Upper lobe of left lung (tissue), 6 donors: ENCODE data around the gene PRR5. TPM values are rescaled to one million over a fixed set of nuclear protein-coding genes. Genes with fewer than 3 reads are reported as not detected.

Experiments used
- ATAC-seq, 2 donors: fragments of 200-7000 bp; cut with Tn5 transposase; one replicate each; pipeline ENCODE4 v1.9.1; 2022; ENCODE audit warnings: mild to moderate bottlenecking in 2 of 2, moderate library complexity in 2 of 2; ENCODE audit not compliant: low FRiP score in 2 of 2
- DNase-seq, 2 donors: peaks; one replicate each; pipeline ENCODE4 v3.0.0-alpha.2; 2019 to 2020
- H3K27ac ChIP-seq, 4 donors: fragments of 200-600 bp; sonication (generic); one replicate each; pipeline ENCODE4 v1.5.1; 2016 to 2019
- H3K27me3 ChIP-seq, 4 donors: fragments of 200-600 bp; sonication (generic); one replicate each; pipeline ENCODE4 v1.5.1; 2017 to 2019
- H3K36me3 ChIP-seq, 4 donors: fragments of 200-600 bp; sonication (generic); one replicate each; pipeline ENCODE4 v1.5.1; 2016 to 2019
- H3K4me1 ChIP-seq, 4 donors: fragments of 200-600 bp; sonication (generic); one replicate each; pipeline ENCODE4 v1.5.1; 2018 to 2019
- H3K4me3 ChIP-seq, 4 donors: fragments of 200-600 bp; sonication (generic); one replicate each; pipeline ENCODE4 v1.5.1; 2017 to 2019; ENCODE audit warnings: mild to moderate bottlenecking in 2 of 4, moderate library complexity in 1 of 4
- H3K9me3 ChIP-seq, 4 donors: fragments of 200-600 bp; sonication (generic); one replicate each; pipeline ENCODE4 v1.5.1; 2018 to 2019
- CTCF ChIP-seq, 6 experiments: fragments of 450-650 bp in 4 of 6; fragments of 200-600 bp in 2 of 6; sonication (generic) in 2 of 6; IDR thresholded peaks; one replicate each; pipeline ENCODE4 v1.5.1; 2016 to 2019; ENCODE audit warnings: antibody characterized with exemption in 6 of 6
- EP300 ChIP-seq, 4 donors: sonication (generic); formaldehyde crosslinking; IDR thresholded peaks; one replicate each; pipeline ENCODE4 v1.5.1; 2017; ENCODE audit warnings: antibody characterized with exemption in 4 of 4, control low read depth in 2 of 4
- POLR2A ChIP-seq, 4 donors: fragments of 450-650 bp; IDR thresholded peaks; one replicate each; pipeline ENCODE4 v1.5.1; 2016 to 2017; ENCODE audit warnings: antibody characterized with exemption in 4 of 4, mild to moderate bottlenecking in 2 of 4
- POLR2AphosphoS5 ChIP-seq, 2 donors: sonication (generic); formaldehyde crosslinking; IDR thresholded peaks; one replicate each; pipeline ENCODE4 v1.5.1; 2017; ENCODE audit warnings: antibody characterized with exemption in 2 of 2
- WGBS, 2 donors: methylation state at CpG; one replicate each; pipeline ENCODE4 v1.1.5; 2017 to 2018; 5-methylcytosine and 5-hydroxymethylcytosine counted together
- total RNA-seq, 6 donors: library from RNA; depleted of rRNA in 4 of 6; stranded (reverse); fragments of >200 nt in 4 of 6; gene quantifications; one replicate each; pipeline versions ENCODE4 v1.1.0 to v1.2.1, GENCODE V29; 2016 to 2021
- donor health status: DM: no; HTN: no; CAD: no; lungs with moderate emphysema.
- donor health status: DM: no; HTN: yes; CAD: no; lungs with severe emphysema.

Gene PRR5
- total RNA-seq, 6 donors from 2014 or later, result 13.1 to 68.1 (median 15.8) TPM

DNA sequence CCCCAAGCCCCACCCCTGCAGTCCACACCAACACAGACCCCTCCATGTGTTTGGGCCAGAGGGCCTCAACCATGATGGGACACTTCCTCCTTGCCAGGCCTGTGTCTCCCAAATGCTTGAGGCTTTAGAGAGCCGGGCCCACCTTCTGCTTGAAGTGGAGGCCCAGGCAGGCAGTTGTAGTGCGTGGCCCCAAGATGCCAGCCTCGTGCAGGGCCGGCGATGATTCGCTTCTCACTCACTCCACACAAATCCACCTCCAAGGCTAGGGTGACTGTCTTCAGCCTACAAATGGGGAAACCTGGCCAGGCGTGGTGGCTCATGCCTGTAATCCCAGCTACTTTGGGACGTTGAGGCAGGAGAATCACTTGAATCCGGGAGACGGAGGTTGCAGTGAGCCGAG, 5.7 kb downstream of the PRR5 start:
- Histone ChIP-seq H3K4me3 (no peak overlapping the region), H3K36me3 (no peaks in the 10 kb centered on the region), H3K9me3 (no peaks in the 10 kb centered on the region), H3K27ac (no peak overlapping the region), H3K4me1 (peaks cover 4 to 26% (median 12%) of the 10 kb centered on the region in 4 donors), H3K27me3 (no peaks in the 10 kb centered on the region)
- 94 to 96% methylated on average over 5 to 11 of the region's 11 CpGs for WGBS, 2 donors
- ATAC-seq (no peak), DNase-seq (no peak)
- no peak for TF ChIP-seq EP300 (IDR thresholded peaks at IDR 0.05)
- no peak for TF ChIP-seq POLR2AphosphoS5 (IDR thresholded peaks at IDR 0.05)
- TF ChIP-seq CTCF (IDR thresholded peaks at IDR 0.05), result no peak
- TF ChIP-seq POLR2A (IDR thresholded peaks at IDR 0.05), result no peak

GRCh38 chr22:44709881-44710392, 7.9 kb downstream of the PRR5 start:
- Histone ChIP-seq H3K9me3 (no peaks in the 10 kb centered on the region), H3K36me3 (no peaks in the 10 kb centered on the region), H3K4me3 (no peak overlapping the region), H3K4me1 (peaks cover 0 to 15% (median 5%) of the 10 kb centered on the region in 4 donors), H3K27me3 (no peaks in the 10 kb centered on the region), H3K27ac (peak overlapping the region in 2 of 4 donors; percentile 50 to 67)
- no peak for TF ChIP-seq CTCF (IDR thresholded peaks at IDR 0.05)
- no peak for TF ChIP-seq EP300 (IDR thresholded peaks at IDR 0.05)
- no peak for TF ChIP-seq POLR2AphosphoS5 (IDR thresholded peaks at IDR 0.05)
- no peak for TF ChIP-seq POLR2A (IDR thresholded peaks at IDR 0.05)
- ATAC-seq (no peak), DNase-seq (peak in 1 of 2 donors; percentile 58)
- 86 to 92% methylated on average over 9 to 12 of the region's 12 CpGs for WGBS, 2 donors

- H3K36me3 ChIP-seq, result no peaks in the 10 kb centered on the region
- 64 to 72% methylated on average over 17 to 23 of the region's 23 CpGs for WGBS, 2 donors
- no peaks in the 10 kb centered on the region for H3K9me3 ChIP-seq
- H3K4me3 ChIP-seq, result no peak overlapping the region
- ATAC-seq, result no peak
- peak in 1 of 2 donors; percentile 64 for DNase-seq
- no peaks in the 10 kb centered on the region for H3K27me3 ChIP-seq
- peak overlapping the region in 2 of 4 donors; percentile 50 to 67 for H3K27ac ChIP-seq
- peaks cover 0 to 15% (median 5%) of the 10 kb centered on the region in 4 donors for H3K4me1 ChIP-seq
- no peak for TF ChIP-seq POLR2AphosphoS5 (IDR thresholded peaks at IDR 0.05)
Observed at GRCh38 chr22:44710474-44711240, 8.7 kb downstream of the PRR5 start.

- TF ChIP-seq CTCF (IDR thresholded peaks at IDR 0.05) (no peak), POLR2A (IDR thresholded peaks at IDR 0.05) (no peak), POLR2AphosphoS5 (IDR thresholded peaks at IDR 0.05) (no peak), EP300 (IDR thresholded peaks at IDR 0.05) (no peak)
- Histone ChIP-seq H3K4me3 (no peak overlapping the region), H3K36me3 (peaks cover 0 to 4% (median 0%) of the 10 kb centered on the region in 4 donors), H3K4me1 (peaks cover 0 to 15% (median 5%) of the 10 kb centered on the region in 4 donors), H3K27ac (peak overlapping the region in 1 of 4 donors; percentile 67), H3K27me3 (no peaks in the 10 kb centered on the region), H3K9me3 (no peaks in the 10 kb centered on the region)
- ATAC-seq, result peak in 1 of 2 donors; percentile 1
- DNase-seq, result no peak
- 76 to 78% methylated on average over 4 of the region's 4 CpGs for WGBS, 2 donors
Observed at GRCh38 chr22:44711241-44711560, 9.2 kb downstream of the PRR5 start.

DNA sequence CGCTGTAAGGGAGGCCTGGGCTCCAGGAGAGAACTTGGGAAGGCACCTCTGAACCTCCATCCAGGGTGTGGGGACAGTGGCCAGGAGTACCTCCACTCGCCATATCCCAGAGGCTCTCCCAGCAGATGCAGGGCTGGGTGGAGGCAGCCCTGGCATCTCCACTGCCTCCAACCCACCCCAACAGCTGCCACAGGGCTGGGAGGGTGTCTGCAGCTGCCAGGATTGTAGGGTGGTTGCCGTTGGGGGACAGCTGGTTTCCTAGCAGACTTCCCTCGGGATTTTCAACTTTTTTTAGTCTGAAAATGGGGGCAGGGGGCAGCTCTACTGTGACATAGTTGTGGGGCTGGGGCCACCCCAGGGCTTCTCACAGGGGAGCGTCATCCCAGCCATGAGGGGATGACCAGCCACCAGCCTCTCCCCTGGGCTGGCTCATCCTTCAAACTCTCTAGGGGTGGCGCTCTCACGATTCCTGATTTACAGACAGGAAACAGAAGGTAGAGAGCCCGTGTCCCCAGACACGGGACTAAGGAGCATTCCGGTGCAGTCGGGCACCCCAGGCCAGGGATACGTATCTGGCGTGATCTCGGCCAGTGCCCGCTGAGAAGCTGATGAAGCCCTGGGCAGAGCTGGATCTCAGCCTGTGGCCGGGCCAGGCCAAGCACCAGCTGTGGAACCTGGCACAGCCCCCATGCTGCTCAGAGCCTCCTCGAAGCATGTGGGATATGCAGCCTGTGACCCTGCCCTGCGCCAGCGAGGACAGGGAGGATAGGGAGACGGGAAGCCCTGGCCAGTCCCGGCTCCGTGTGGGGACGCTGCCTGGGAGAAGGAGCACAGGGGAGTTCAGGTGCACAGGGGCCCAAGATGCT, 9.9 kb downstream of the PRR5 start:
- DNase-seq (peak in 1 of 2 donors; percentile 79), ATAC-seq (no peak)
- TF ChIP-seq CTCF (IDR thresholded peaks at IDR 0.05), result no peak
- TF ChIP-seq EP300 (IDR thresholded peaks at IDR 0.05), result no peak
- no peak for TF ChIP-seq POLR2AphosphoS5 (IDR thresholded peaks at IDR 0.05)
- no peak for TF ChIP-seq POLR2A (IDR thresholded peaks at IDR 0.05)

More for the DNA sequence above, 9.9 kb downstream of the PRR5 start:
- Histone ChIP-seq H3K9me3 (no peaks in the 10 kb centered on the region), H3K4me3 (no peak overlapping the region), H3K27ac (peak overlapping the region in 2 of 4 donors; percentile 28 to 67), H3K36me3 (peaks cover 0 to 7% (median 0%) of the 10 kb centered on the region in 4 donors), H3K4me1 (peaks cover 0 to 15% (median 5%) of the 10 kb centered on the region in 4 donors), H3K27me3 (no peaks in the 10 kb centered on the region)
- 73 to 87% methylated on average over 6 to 20 of the region's 23 CpGs for WGBS, 2 donors
